OCI-LY7 (cell line): ENCODE results near the gene FAM240A. TPM values are rescaled to one million over a fixed set of nuclear protein-coding genes. Genes with fewer than 3 reads are reported as not detected.

Experiments used
- BruUV-seq: library from RNA; stranded (reverse); fragments of 400-500 nt; replicated peaks from 2 replicates; lab custom pipeline; 2021; lab: Mats Ljungman, UMichigan
- CTCF ChIA-PET: fragments of 300-600 bp; sonication (Branson Sonifier 250); formaldehyde crosslinking; loops from one replicate; lab custom pipeline; 2022; ENCODE audit warnings: antibody characterized with exemption; ENCODE audit not compliant: unreplicated experiment; lab: Charles Lee
- POLR2A ChIA-PET: fragments of 300-600 bp; sonication (Branson Sonifier 250); formaldehyde crosslinking; loops from one replicate; lab custom pipeline; 2022; ENCODE audit warnings: antibody characterized with exemption; lab: Charles Lee
- DNase-seq: peaks from one replicate; pipeline ENCODE4 v3.0.0-alpha.2; 2015; ENCODE audit warnings: low spot score
- H2AFZ ChIP-seq: fragments of 200-600 bp; sonication (generic), shearing (Covaris generic); 2 replicates; pipeline ENCODE4 v1.6.1; 2014; ENCODE audit warnings: mild to moderate bottlenecking, antibody characterized with exemption, low read length, moderate library complexity
- H3K27ac ChIP-seq: fragments of 200-600 bp; sonication (generic); 2 replicates; pipeline ENCODE4 v1.5.1; 2014; ENCODE audit warnings: mixed run types, low read depth, mild to moderate bottlenecking, moderate library complexity, low read length, inconsistent platforms; ENCODE audit not compliant: poor library complexity, severe bottlenecking
- H3K36me3 ChIP-seq: fragments of 200-600 bp; sonication (generic); 2 replicates; pipeline ENCODE4 v1.6.1; 2014; ENCODE audit warnings: mild to moderate bottlenecking, antibody characterized with exemption, low read length, moderate library complexity, mixed read lengths; ENCODE audit not compliant: insufficient read depth
- H3K4me1 ChIP-seq: fragments of 200-600 bp; sonication (generic); 2 replicates; pipeline ENCODE4 v1.5.1; 2014; ENCODE audit warnings: mild to moderate bottlenecking, low read length; ENCODE audit not compliant: insufficient read depth, poor library complexity, severe bottlenecking
- H3K4me2 ChIP-seq: fragments of 200-600 bp; sonication (generic); 2 replicates; pipeline ENCODE4 v1.6.1; 2014; ENCODE audit warnings: mild to moderate bottlenecking, low read length
- H3K4me3 ChIP-seq: fragments of 200-600 bp; sonication (generic); 2 replicates; pipeline ENCODE4 v1.5.1; 2014; ENCODE audit warnings: mild to moderate bottlenecking, low read depth, low read length; ENCODE audit not compliant: poor library complexity, severe bottlenecking
- H3K79me2 ChIP-seq: fragments of 200-600 bp; sonication (generic); 2 replicates; pipeline ENCODE4 v1.6.1; 2016; ENCODE audit warnings: low read depth, mild to moderate bottlenecking, low read length, moderate library complexity, mixed read lengths; ENCODE audit not compliant: insufficient read depth
- H3K9me2 ChIP-seq: fragments of 200-600 bp; sonication (generic); 2 replicates; pipeline ENCODE4 v1.6.1; 2016; ENCODE audit warnings: mild to moderate bottlenecking, low read length, mixed read lengths; ENCODE audit not compliant: insufficient read depth
- H3K9me3 ChIP-seq: fragments of 200-600 bp; sonication (generic); 2 replicates; pipeline ENCODE4 v1.6.1; 2014; ENCODE audit warnings: mild to moderate bottlenecking, mixed run types, low read length, mixed read lengths
- H4K20me1 ChIP-seq: fragments of 200-600 bp; sonication (generic); 2 replicates; pipeline ENCODE4 v1.6.1; 2014; ENCODE audit warnings: mild to moderate bottlenecking, antibody characterized with exemption, low read length, moderate library complexity, mixed read lengths; ENCODE audit not compliant: insufficient read depth
- CTCF ChIP-seq: fragments of 200-600 bp; sonication (generic); conservative IDR thresholded peaks from 2 replicates; pipeline ENCODE4 v1.5.1; 2014; ENCODE audit warnings: mild to moderate bottlenecking, antibody characterized with exemption, low read length, moderate library complexity, mixed read lengths
- EZH2phosphoT487 ChIP-seq: fragments of 200-600 bp; sonication (generic); IDR thresholded peaks from 2 replicates; pipeline ENCODE4 v1.6.1; 2018; ENCODE audit warnings: low read depth, borderline replicate concordance, mild to moderate bottlenecking, mixed run types, antibody characterized with exemption, low read length, moderate library complexity, mixed read lengths
- intact Hi-C: fragments of 100-400 bp; cut with micrococcal nuclease; formaldehyde crosslinking; loops from one replicate; pipeline ENCODE4 v1.10.0; 2022; ENCODE audit not compliant: unreplicated experiment
- total RNA-seq, 2 experiments: library from RNA; depleted of rRNA in 1 of 2; stranded (reverse); fragments of >200 nt in 1 of 2; shearing (Covaris generic) in 1 of 2; gene quantifications; 2 replicates each; pipeline ENCODE4 v1.2.3, GENCODE V29; 2014 to 2022

Gene FAM240A
- total RNA-seq, 2 experiments from 2014 or later = not detected

GRCh38 chr3:46599590-46599989 is 12.7 kb upstream of the FAM240A start:
- Histone ChIP-seq H3K27ac (no peak overlapping the region), H3K9me2 (no peaks in the 10 kb centered on the region), H4K20me1 (no peaks in the 10 kb centered on the region), H3K9me3 (no peaks in the 10 kb centered on the region), H3K4me2 (no peak overlapping the region), H3K79me2 (no peaks in the 10 kb centered on the region), H3K36me3 (no peaks in the 10 kb centered on the region), H2AFZ (no peak overlapping the region), H3K4me1 (no peaks in the 10 kb centered on the region), H3K4me3 (no peak overlapping the region)
- TF ChIP-seq EZH2phosphoT487 (no peak), CTCF (no peak)
- BruUV-seq = no TSS peak
- ChIA-PET POLR2A (interaction anchor here (1.3 kb wide), 1 partner anchor 124 kb away, joined by 3 read pairs; no protein-coding TSS in a partner anchor), CTCF (no interaction called here)
- intact Hi-C loops = no loop called here
- DNase-seq = no peak

GRCh38 chr3:46603446-46604046 is 8.8 kb upstream of the FAM240A start:
- no peak for DNase-seq
- H3K9me2 ChIP-seq = no peaks in the 10 kb centered on the region

More at GRCh38 chr3:46603446-46604046, 8.8 kb upstream of the FAM240A start:
- CTCF ChIA-PET = no interaction called here
- Histone ChIP-seq H3K4me2 (no peak overlapping the region), H3K9me3 (no peaks in the 10 kb centered on the region), H3K4me3 (no peak overlapping the region), H3K36me3 (no peaks in the 10 kb centered on the region), H2AFZ (no peak overlapping the region), H3K4me1 (no peaks in the 10 kb centered on the region), H4K20me1 (no peaks in the 10 kb centered on the region), H3K27ac (no peak overlapping the region), H3K79me2 (no peaks in the 10 kb centered on the region)
- BruUV-seq = no TSS peak
- intact Hi-C loops = no loop called here
- TF ChIP-seq EZH2phosphoT487 = no peak
- no peak for TF ChIP-seq CTCF
- POLR2A ChIA-PET = no interaction called here
